HepG2 (cell line): Measurements from ENCODE around the gene NELL2. TPM values are rescaled to one million over a fixed set of nuclear protein-coding genes. Genes with fewer than 3 reads are reported as not detected.
"Not testable (repeated sequence)": the region's sequence is repeated elsewhere in the genome, so short reads cannot be mapped to it uniquely, and the experiment has no call there.

ENCODE experiments used
- ATAC-seq: fragments of 200-7000 bp; cut with Tn5 transposase; 3 replicates; pipeline ENCODE4 v1.9.1; 2020; ENCODE audit warnings: mild to moderate bottlenecking, moderate library complexity
- BruUV-seq: library from RNA; stranded (reverse); fragments of 400-500 nt; replicated peaks from 2 replicates; lab custom pipeline; 2021; lab: Mats Ljungman, UMichigan
- CTCF ChIA-PET: fragments of 300-600 bp; formaldehyde crosslinking; extraction: SDS; loops from one replicate; lab custom pipeline; 2021; ENCODE audit warnings: low total read pairs, inconsistent platforms, low intra/inter-chr PET ratio; lab: Yijun Ruan, JAX
- POLR2A ChIA-PET: fragments of 350-600 bp; sonication (Branson Sonifier 250); formaldehyde crosslinking; loops from one replicate; lab custom pipeline; 2020; ENCODE audit warnings: antibody characterized with exemption, inconsistent platforms; lab: Yijun Ruan, JAX
- DNase-seq: peaks from one replicate; pipeline ENCODE4 v3.0.0-alpha.2; 2015; ENCODE audit warnings: low spot score
- FAIRE-seq: peaks from 3 replicates; lab custom pipeline; 2011; peaks lifted over from hg19 to GRCh38; lab: Jason Lieb, UNC
- H2AFZ ChIP-seq: one replicate; pipeline ENCODE4 v1.6.1; 2011; ENCODE audit warnings: low read length, inconsistent platforms
- H3K27ac ChIP-seq: fragments of 300-600 bp; 3 replicates; pipeline ENCODE4 v1.8.0; 2011; ENCODE audit warnings: mixed run types, mild to moderate bottlenecking, mixed read lengths, low read length, inconsistent platforms; ENCODE audit not compliant: insufficient read depth; ENCODE audit errors: extremely low read length
- H3K27me3 ChIP-seq, 2 experiments: fragments of 200-600 bp in 1 of 2; 2 replicates in 1 of 2; 3 replicates in 1 of 2; pipeline versions ENCODE4 v1.6.0 to v1.8.0; 2011; ENCODE audit warnings: low read length in 2 of 2, mild to moderate bottlenecking in 2 of 2, moderate library complexity in 2 of 2, inconsistent platforms in 1 of 2; ENCODE audit not compliant: insufficient read depth in 2 of 2, control insufficient read depth in 1 of 2
- H3K36me3 ChIP-seq, 2 experiments: fragments of 200-600 bp in 1 of 2; replicated peaks in 1 of 2; 2 replicates in 1 of 2; 3 replicates in 1 of 2; pipeline versions ENCODE4 v1.5.1 to v1.8.0; 2011; ENCODE audit warnings: low read length in 2 of 2, inconsistent platforms in 1 of 2; ENCODE audit not compliant: insufficient read depth in 2 of 2, control insufficient read depth in 1 of 2
- H3K4me1 ChIP-seq: 2 replicates; pipeline ENCODE4 v1.5.1; 2012; ENCODE audit warnings: low read length, inconsistent platforms; ENCODE audit not compliant: insufficient read depth
- H3K4me2 ChIP-seq: 2 replicates; pipeline ENCODE4 v1.6.0; 2011; ENCODE audit warnings: low read depth, low read length, inconsistent platforms
- H3K4me3 ChIP-seq, 3 experiments: fragments of 200-600 bp in 1 of 3; sonication (generic), shearing (Covaris generic) in 1 of 3; replicated peaks in 1 of 3; 2 replicates each; pipeline ENCODE4 v1.5.1; 2011 to 2016; ENCODE audit warnings: low read length in 3 of 3, inconsistent platforms in 2 of 3, low read depth in 2 of 3, mild to moderate bottlenecking in 2 of 3, control low read depth in 1 of 3, mixed read lengths in 1 of 3; ENCODE audit not compliant: insufficient read depth in 1 of 3
- H3K79me2 ChIP-seq: one replicate; pipeline ENCODE4 v1.6.1; 2011; ENCODE audit warnings: low read length, inconsistent platforms; ENCODE audit not compliant: insufficient read depth
- H3K9ac ChIP-seq: 2 replicates; pipeline ENCODE4 v1.6.0; 2011; ENCODE audit warnings: mild to moderate bottlenecking, low read depth, low read length, inconsistent platforms; ENCODE audit not compliant: insufficient read depth
- H3K9me3 ChIP-seq: 2 replicates; pipeline ENCODE4 v1.5.1; 2012; ENCODE audit warnings: mild to moderate bottlenecking, low read length
- H4K20me1 ChIP-seq: 2 replicates; pipeline ENCODE4 v1.6.0; 2011; ENCODE audit warnings: inconsistent platforms, mild to moderate bottlenecking, low read length, moderate library complexity; ENCODE audit not compliant: insufficient read depth
- ATF7 ChIP-seq, 2 experiments: fragments of 450-650 bp in 1 of 2; sonication (generic) in 1 of 2; formaldehyde crosslinking in 1 of 2; IDR thresholded peaks; 2 replicates each; pipeline versions ENCODE4 v1.4.0 to v1.6.1; 2016 to 2020; ENCODE audit warnings: antibody characterized with exemption in 1 of 2, mild to moderate bottlenecking in 1 of 2, missing genetic modification reagents in 1 of 2
- CTCF ChIP-seq: sonication (generic); formaldehyde crosslinking; IDR thresholded peaks from 2 replicates; pipeline ENCODE4 v1.5.0; 2020; ENCODE audit warnings: mild to moderate bottlenecking, missing genetic modification reagents, moderate library complexity
- HINFP ChIP-seq: sonication (generic); formaldehyde crosslinking; IDR thresholded peaks from 2 replicates; pipeline ENCODE4 v1.4.0; 2020; ENCODE audit warnings: low read depth, mild to moderate bottlenecking, missing genetic modification reagents
- ZNF850 ChIP-seq: sonication (generic); formaldehyde crosslinking; conservative IDR thresholded peaks from 2 replicates; pipeline ENCODE4 v1.9.0; 2021; ENCODE audit warnings: mild to moderate bottlenecking, missing genetic modification reagents
- WGBS: methylation state at CpG from one replicate; pipeline ENCODE4 v1.1.6; 2017; ENCODE audit warnings: low lambda C conversion rate; 5-methylcytosine and 5-hydroxymethylcytosine counted together
- in situ Hi-C: cut with HindIII; loops from 2 replicates; pipeline ENCODE4 v1.10.0; 2017; ENCODE audit warnings: low pct_unique_long_range_greater_than_20kb; ENCODE audit not compliant: extremely low pct_ligation_motif_present
- intact Hi-C: fragments of 100-400 bp; cut with micrococcal nuclease; formaldehyde crosslinking; loops from one replicate; pipeline ENCODE4 v1.10.0; 2022; ENCODE audit not compliant: unreplicated experiment
- polyA plus RNA-seq, 8 experiments: library from polyadenylated mRNA; depleted of rRNA in 3 of 8; stranded (reverse) in 7 of 8; unstranded in 1 of 8; fragments of >200 nt; fragmentation: Illumina TruSeq in 4 of 8; extraction: Trizol in 4 of 8; gene quantifications; 2 replicates each; pipeline versions ENCODE4 v1.2.1 to v1.2.3, GENCODE V29; 2011 to 2016; ENCODE audit warnings: low read depth in 4 of 8, missing spikeins in 1 of 8, mixed read lengths in 1 of 8; ENCODE audit not compliant: insufficient read depth in 1 of 8
- total RNA-seq, 5 experiments: library from RNA; depleted of rRNA; stranded (reverse); fragments of >200 nt; fragmentation: Illumina TruSeq; extraction: Trizol; gene quantifications; 2 replicates each; pipeline ENCODE4 v1.2.3, GENCODE V29; 2016; ENCODE audit warnings: low read depth in 1 of 5

Gene NELL2
- total and polyA plus RNA-seq, 2 of the 13 experiments (the other 11 are each of a cell fraction or from before 2014, with no cell fraction given), result 0.11 TPM; not detected in 1

GRCh38 chr12:44829045-44829444 is 47.1 kb downstream of the NELL2 start:
- intact Hi-C loops, result no loop called here
- 4% methylated on average over 1 of the region's 1 CpG for WGBS
- H2AFZ ChIP-seq, result no peak overlapping the region
- ATAC-seq (no peak), DNase-seq (no peak), FAIRE-seq (no peak)
- no peaks in the 10 kb centered on the region for H3K9me3 ChIP-seq
- ChIA-PET POLR2A (no interaction called here), CTCF (no interaction called here)
- BruUV-seq, result no TSS peak
- no peak overlapping the region for H3K9ac ChIP-seq
- no peak for TF ChIP-seq CTCF (CRISPR knock-in tag)
- peak; percentile 88 for TF ChIP-seq ATF7 (IDR thresholded peaks at IDR 0.05)
- TF ChIP-seq ATF7 (CRISPR knock-in tag; IDR thresholded peaks at IDR 0.05), result no peak
- no peak overlapping the region for H3K4me2 ChIP-seq
- H4K20me1 ChIP-seq, result no peaks in the 10 kb centered on the region
- no peak overlapping the region for H3K4me3 ChIP-seq
- H3K79me2 ChIP-seq, result no peaks in the 10 kb centered on the region
- no peaks in the 10 kb centered on the region for H3K27me3 ChIP-seq
- no peaks in the 10 kb centered on the region for H3K4me1 ChIP-seq
- H3K36me3 ChIP-seq, result no peaks in the 10 kb centered on the region
- H3K27ac ChIP-seq, result no peak overlapping the region
- in situ Hi-C loops, result no loop called here

GRCh38 chr12:44827832-44828438 is 48.2 kb downstream of the NELL2 start:
- POLR2A ChIA-PET, result no interaction called here
- no peak for TF ChIP-seq ZNF850 (CRISPR knock-in tag)
- TF ChIP-seq HINFP (CRISPR knock-in tag), result no peak
- no peak overlapping the region for H3K27ac ChIP-seq
- 9% methylated on average over 3 of the region's 3 CpGs for WGBS
- CTCF ChIA-PET, result no interaction called here
- H3K36me3 ChIP-seq, result no peaks in the 10 kb centered on the region
- H4K20me1 ChIP-seq, result no peaks in the 10 kb centered on the region
- no peak overlapping the region for H3K4me2 ChIP-seq
- H3K27me3 ChIP-seq, result no peaks in the 10 kb centered on the region
- H3K4me1 ChIP-seq, result no peaks in the 10 kb centered on the region
- no peak for ATAC-seq
- no TSS peak for BruUV-seq
- H3K79me2 ChIP-seq, result no peaks in the 10 kb centered on the region
- no peaks in the 10 kb centered on the region for H3K9me3 ChIP-seq
- no peak overlapping the region for H2AFZ ChIP-seq
- intact Hi-C loops (no loop called here), in situ Hi-C loops (no loop called here)
- no peak overlapping the region for H3K9ac ChIP-seq
- no peak overlapping the region for H3K4me3 ChIP-seq
- FAIRE-seq, result no peak
- DNase-seq, result no peak

- FAIRE-seq, intact Hi-C loops, H3K27me3 ChIP-seq, POLR2A ChIA-PET, H3K9ac ChIP-seq, DNase-seq, H4K20me1 ChIP-seq, H2AFZ ChIP-seq, H3K4me1 ChIP-seq, H3K79me2 ChIP-seq, H3K4me2 ChIP-seq, H3K36me3 ChIP-seq, in situ Hi-C loops, ATAC-seq, H3K9me3 ChIP-seq, BruUV-seq, H3K27ac ChIP-seq, H3K4me3 ChIP-seq, CTCF ChIA-PET: not testable (repeated sequence)
- 31% methylated on average over 8 of the region's 8 CpGs for WGBS
These were observed 54.4 kb downstream of the NELL2 start for GRCh38 chr12:44821702-44822101.
